Measurements from ENCODE around the gene TMEM165. TPM values are rescaled to one million over a fixed set of nuclear protein-coding genes. Genes with fewer than 3 reads are reported as not detected.

Gene TMEM165
- total and polyA plus RNA-seq, 5 donors from 2014 or later = 34.5 to 50.1 (median 44.0) TPM

DNA sequence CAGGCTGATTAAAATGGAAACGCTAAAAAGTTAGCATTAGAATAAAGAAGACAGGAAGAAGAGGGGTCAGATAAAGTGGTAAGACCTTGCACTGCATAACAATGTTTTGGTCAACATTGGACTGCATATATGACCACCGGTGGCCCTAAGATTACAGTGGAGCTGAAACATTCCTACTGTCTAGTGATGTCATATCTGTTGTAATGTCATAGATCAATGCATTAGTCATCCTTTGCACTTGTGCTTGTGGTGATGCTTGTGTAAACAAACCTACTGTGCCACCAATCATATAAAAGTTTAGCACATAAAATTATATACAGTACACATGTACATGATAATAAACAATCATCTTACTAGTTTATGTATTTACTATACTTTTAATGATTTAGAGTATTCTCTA, 73.0 kb downstream of the TMEM165 start:
- Mint-ChIP-seq H3K36me3 (peaks cover 24% of the 10 kb centered on the region), H3K27me3 (no peaks in the 10 kb centered on the region), H3K4me1 (no peaks in the 10 kb centered on the region), H3K9me3 (peaks cover 0 to 4% (median 0%) of the 10 kb centered on the region in 7 donors), H3K27ac (no peak overlapping the region), H3K4me3 (no peak overlapping the region)
- H3K4me3 ChIP-seq (ENCODE audit: low read depth, low read length) = no peak overlapping the region
- H3K27ac ChIP-seq (ENCODE audit: insufficient read depth, low read length, poor library complexity, severe bottlenecking) = no peak overlapping the region
- ATAC-seq (ENCODE audit: low read depth in 2 of 2) (no peak), DNase-seq (no peak)
- no peaks in the 10 kb centered on the region for H3K4me1 ChIP-seq (ENCODE audit: control insufficient read depth, insufficient read depth, low read length, poor library complexity, severe bottlenecking)
- no peaks in the 10 kb centered on the region for H3K27me3 ChIP-seq (ENCODE audit: control insufficient read depth, insufficient read depth, low read length)
- H3K36me3 ChIP-seq (ENCODE audit: control insufficient read depth, insufficient read depth, low read length) = peaks cover 36% of the 10 kb centered on the region
- H3K9me3 ChIP-seq (ENCODE audit: control insufficient read depth in 2 of 2, low read length in 2 of 2) = peaks cover 2 to 3% of the 10 kb centered on the region in 2 experiments

DNA sequence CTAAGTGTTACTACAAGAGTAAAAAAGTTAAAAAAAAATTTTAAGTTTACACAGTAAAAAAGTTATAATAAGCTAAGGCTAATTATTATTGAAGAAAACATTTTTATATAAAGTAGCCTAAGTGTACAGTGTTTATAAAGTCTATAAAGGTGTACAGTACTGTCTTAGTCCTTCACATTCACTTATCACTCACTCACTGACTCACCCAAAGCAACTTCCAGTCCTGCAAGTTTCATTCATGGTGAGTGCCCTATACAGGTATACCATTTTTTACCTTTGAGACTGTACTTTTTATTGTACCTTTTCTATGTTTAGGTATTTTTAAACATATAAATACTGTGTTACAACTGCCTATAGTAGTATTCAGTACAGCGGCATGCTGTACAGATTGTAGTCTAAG, 74.2 kb downstream of the TMEM165 start:
- no peak overlapping the region for H3K27ac Mint-ChIP-seq
- Histone ChIP-seq H3K36me3 (ENCODE audit: control insufficient read depth, insufficient read depth, low read length) (peaks cover 44% of the 10 kb centered on the region), H3K27ac (ENCODE audit: insufficient read depth, low read length, poor library complexity, severe bottlenecking) (no peak overlapping the region), H3K4me1 (ENCODE audit: control insufficient read depth, insufficient read depth, low read length, poor library complexity, severe bottlenecking) (no peaks in the 10 kb centered on the region), H3K9me3 (ENCODE audit: control insufficient read depth in 2 of 2, low read length in 2 of 2) (peaks cover 2 to 3% of the 10 kb centered on the region in 2 experiments), H3K4me3 (ENCODE audit: low read depth, low read length) (no peak overlapping the region), H3K27me3 (ENCODE audit: control insufficient read depth, insufficient read depth, low read length) (no peaks in the 10 kb centered on the region)
- DNase-seq (no peak), ATAC-seq (ENCODE audit: low read depth in 2 of 2) (no peak)
- no peak overlapping the region for H3K4me3 Mint-ChIP-seq
- no peaks in the 10 kb centered on the region for H3K27me3 Mint-ChIP-seq
- H3K36me3 Mint-ChIP-seq = peaks cover 37% of the 10 kb centered on the region
- H3K9me3 Mint-ChIP-seq = peaks cover 0 to 7% (median under 1%) of the 10 kb centered on the region in 7 donors
- H3K4me1 Mint-ChIP-seq = peaks cover 0 to 3% (median under 1%) of the 10 kb centered on the region in 4 donors

Other genes starting within 250 kb of the TMEM165 start
- gene SRD5A3, start 49.7 kb upstream of the TMEM165 start, total RNA-seq = 3.9 TPM
- gene SRD5A3, start 49.7 kb upstream of the TMEM165 start, polyA plus RNA-seq = 10 to 100 TPM in 1 of 4 donors, 1 to 10 TPM in 3; 7.7 to 18.4 (median 8.7) TPM
- 16.6 TPM for gene CLOCK, start 151.0 kb downstream of the TMEM165 start, total RNA-seq
- gene CLOCK, start 151.0 kb downstream of the TMEM165 start, polyA plus RNA-seq = 1 to 10 TPM; 4.6 to 8.9 (median 7.9) TPM
- gene PDCL2, start 196.3 kb downstream of the TMEM165 start, total RNA-seq = not detected
- gene PDCL2, start 196.3 kb downstream of the TMEM165 start, polyA plus RNA-seq = not detected
- gene NMU, start 240.3 kb downstream of the TMEM165 start, total RNA-seq = not detected
- gene NMU, start 240.3 kb downstream of the TMEM165 start, polyA plus RNA-seq = under 1 TPM in 1 of 4 donors, not detected in 3; 0.88 TPM